Measurements from ENCODE around the gene UBE2QL1.

- TF ChIP-seq, protein P1, sequence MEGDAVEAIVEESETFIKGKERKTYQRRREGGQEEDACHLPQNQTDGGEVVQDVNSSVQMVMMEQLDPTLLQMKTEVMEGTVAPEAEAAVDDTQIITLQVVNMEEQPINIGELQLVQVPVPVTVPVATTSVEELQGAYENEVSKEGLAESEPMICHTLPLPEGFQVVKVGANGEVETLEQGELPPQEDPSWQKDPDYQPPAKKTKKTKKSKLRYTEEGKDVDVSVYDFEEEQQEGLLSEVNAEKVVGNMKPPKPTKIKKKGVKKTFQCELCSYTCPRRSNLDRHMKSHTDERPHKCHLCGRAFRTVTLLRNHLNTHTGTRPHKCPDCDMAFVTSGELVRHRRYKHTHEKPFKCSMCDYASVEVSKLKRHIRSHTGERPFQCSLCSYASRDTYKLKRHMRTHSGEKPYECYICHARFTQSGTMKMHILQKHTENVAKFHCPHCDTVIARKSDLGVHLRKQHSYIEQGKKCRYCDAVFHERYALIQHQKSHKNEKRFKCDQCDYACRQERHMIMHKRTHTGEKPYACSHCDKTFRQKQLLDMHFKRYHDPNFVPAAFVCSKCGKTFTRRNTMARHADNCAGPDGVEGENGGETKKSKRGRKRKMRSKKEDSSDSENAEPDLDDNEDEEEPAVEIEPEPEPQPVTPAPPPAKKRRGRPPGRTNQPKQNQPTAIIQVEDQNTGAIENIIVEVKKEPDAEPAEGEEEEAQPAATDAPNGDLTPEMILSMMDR (IDR thresholded peaks at IDR 0.05) = no peak
- no peak for TF ChIP-seq POLR2A (IDR thresholded peaks at IDR 0.05)
- no peak for TF ChIP-seq POLR2AphosphoS5 (IDR thresholded peaks at IDR 0.05)
Observed at GRCh38 chr5:6399980-6400910, 48.4 kb upstream of the UBE2QL1 start.
